ENCODE measurements around the gene CARM1.

GRCh38 chr19:10858204-10858828, 13.0 kb upstream of the CARM1 start:
- TF ChIP-seq CTCF (conservative IDR thresholded peaks at IDR 0.05; ENCODE audit: low read depth in 2 of 2) (peak; percentile 97 to 99), CREB1 (CRISPR knock-in tag; IDR thresholded peaks at IDR 0.05; ENCODE audit: low read depth) (no peak), STAT1 (IDR thresholded peaks at IDR 0.05; ENCODE audit: unreplicated experiment) (no peak), JUNB (IDR thresholded peaks at IDR 0.05; ENCODE audit: unreplicated experiment) (no peak), POLR2AphosphoS5 (IDR thresholded peaks at IDR 0.05; ENCODE audit: low read depth) (no peak), EZH2 (IDR thresholded peaks at IDR 0.05; ENCODE audit: low read depth, unreplicated experiment) (no peak), EZH2phosphoT487 (IDR thresholded peaks at IDR 0.05; ENCODE audit: unreplicated experiment) (no peak), REST (IDR thresholded peaks at IDR 0.05; ENCODE audit: unreplicated experiment) (no peak)
